GM23338 (cell line): ENCODE measurements around the gene GRIP2. TPM values are rescaled to one million over a fixed set of nuclear protein-coding genes. Genes with fewer than 3 reads are reported as not detected.

Source experiments
- ATAC-seq: fragments of 200-7000 bp; cut with Tn5 transposase; 3 replicates; pipeline ENCODE4 v1.9.1; 2020
- DNase-seq: peaks from one replicate; pipeline ENCODE4 v3.0.0-alpha.2; 2015; ENCODE audit warnings: low spot score
- H2AFZ ChIP-seq: fragments of 200-600 bp; sonication (generic); 2 replicates; pipeline ENCODE4 v1.8.0; 2016; ENCODE audit warnings: antibody characterized with exemption, mild to moderate bottlenecking, moderate library complexity
- H3F3A ChIP-seq: fragments of 200-600 bp; sonication (generic); replicated peaks from 2 replicates; pipeline ENCODE4 v1.8.0; 2017; ENCODE audit warnings: antibody characterized with exemption, mixed run types, low read depth
- H3K27ac ChIP-seq: fragments of 200-600 bp; sonication (generic); 2 replicates; pipeline ENCODE4 v1.6.1; 2016; ENCODE audit warnings: low read depth
- H3K27me3 ChIP-seq: fragments of 200-600 bp; sonication (generic); 2 replicates; pipeline ENCODE4 v1.8.0; 2016; ENCODE audit warnings: mild to moderate bottlenecking, mixed run types, moderate library complexity; ENCODE audit not compliant: insufficient read depth
- H3K36me3 ChIP-seq: fragments of 200-600 bp; sonication (generic); 2 replicates; pipeline ENCODE4 v1.8.0; 2016; ENCODE audit warnings: mild to moderate bottlenecking; ENCODE audit not compliant: insufficient read depth
- H3K4me1 ChIP-seq: fragments of 200-600 bp; sonication (generic); 2 replicates; pipeline ENCODE4 v1.8.0; 2016; ENCODE audit warnings: mild to moderate bottlenecking, moderate library complexity; ENCODE audit not compliant: insufficient read depth
- H3K4me2 ChIP-seq: fragments of 200-600 bp; sonication (generic); 2 replicates; pipeline ENCODE4 v1.7.1; 2017; ENCODE audit warnings: mixed run types
- H3K4me3 ChIP-seq: fragments of 200-600 bp; sonication (generic); 2 replicates; pipeline ENCODE4 v1.6.1; 2016; ENCODE audit warnings: mixed run types
- H3K79me2 ChIP-seq: fragments of 200-600 bp; sonication (generic); replicated peaks from 2 replicates; pipeline ENCODE4 v1.8.0; 2017; ENCODE audit warnings: mild to moderate bottlenecking; ENCODE audit not compliant: insufficient read depth
- H3K9me2 ChIP-seq: fragments of 200-600 bp; sonication (generic); 2 replicates; pipeline ENCODE4 v1.8.0; 2017; ENCODE audit not compliant: insufficient read depth
- H4K20me1 ChIP-seq: fragments of 200-600 bp; sonication (generic); replicated peaks from 2 replicates; pipeline ENCODE4 v1.8.0; 2017; ENCODE audit warnings: mild to moderate bottlenecking; ENCODE audit not compliant: insufficient read depth
- H3K27ac Mint-ChIP-seq: 2 replicates; pipeline ENCODE4 v1.8.0; 2020; ENCODE audit warnings: inconsistent platforms, mild to moderate bottlenecking, moderate library complexity, mixed read lengths
- H3K27me3 Mint-ChIP-seq: 3 replicates; pipeline ENCODE4 v1.8.0; 2022; ENCODE audit warnings: low read depth, mild to moderate bottlenecking, moderate library complexity, mixed read lengths, inconsistent platforms; ENCODE audit not compliant: insufficient read depth, poor library complexity
- H3K36me3 Mint-ChIP-seq: 3 replicates; pipeline ENCODE4 v1.8.0; 2021; ENCODE audit warnings: low read depth, mild to moderate bottlenecking, inconsistent platforms, moderate library complexity, mixed read lengths
- H3K4me1 Mint-ChIP-seq: 3 replicates; pipeline ENCODE4 v1.8.0; 2020; ENCODE audit warnings: mild to moderate bottlenecking, inconsistent platforms, mixed read lengths
- H3K4me3 Mint-ChIP-seq: 3 replicates; pipeline ENCODE4 v1.8.0; 2021; ENCODE audit warnings: moderate library complexity, mild to moderate bottlenecking, inconsistent platforms, mixed read lengths
- H3K9me3 Mint-ChIP-seq: 3 replicates; pipeline ENCODE4 v1.8.0; 2020; ENCODE audit warnings: moderate library complexity, mild to moderate bottlenecking, inconsistent platforms, mixed read lengths
- CREB1 ChIP-seq: fragments of 250-450 bp; sonication (Bioruptor Pico); IDR thresholded peaks from 2 replicates; pipeline ENCODE4 v1.5.0; 2020; ENCODE audit warnings: low read depth, mild to moderate bottlenecking, moderate library complexity
- EZH2 ChIP-seq: fragments of 200-600 bp; sonication (generic); IDR thresholded peaks from one replicate; pipeline ENCODE4 v1.8.0; 2017; ENCODE audit warnings: antibody characterized with exemption, mild to moderate bottlenecking, low read depth; ENCODE audit not compliant: unreplicated experiment
- EZH2phosphoT487 ChIP-seq: fragments of 200-600 bp; sonication (generic); IDR thresholded peaks from one replicate; pipeline ENCODE4 v1.8.1; 2018; ENCODE audit warnings: antibody characterized with exemption; ENCODE audit not compliant: unreplicated experiment
- JUNB ChIP-seq: IDR thresholded peaks from one replicate; pipeline ENCODE4 v1.6.1; 2016; ENCODE audit warnings: antibody characterized with exemption; ENCODE audit not compliant: unreplicated experiment
- NANOG ChIP-seq: IDR thresholded peaks from 2 replicates; pipeline ENCODE4 v1.6.1; 2016; ENCODE audit warnings: antibody characterized with exemption, borderline replicate concordance
- POLR2AphosphoS5 ChIP-seq: IDR thresholded peaks from 2 replicates; pipeline ENCODE4 v1.6.1; 2016; ENCODE audit warnings: antibody characterized with exemption, low read depth
- STAT1 ChIP-seq: IDR thresholded peaks from one replicate; pipeline ENCODE4 v1.6.1; 2016; ENCODE audit warnings: antibody characterized with exemption; ENCODE audit not compliant: unreplicated experiment
- ZNF114 ChIP-seq: fragments of 250-450 bp; sonication (Bioruptor Pico); IDR thresholded peaks from 2 replicates; pipeline ENCODE4 v1.5.0; 2020; ENCODE audit warnings: mild to moderate bottlenecking, moderate library complexity
- ZNF331 ChIP-seq: fragments of 250-450 bp; sonication (Bioruptor Pico); IDR thresholded peaks from 2 replicates; pipeline ENCODE4 v1.5.0; 2020; ENCODE audit warnings: low read depth, mild to moderate bottlenecking, moderate library complexity
- polyA plus RNA-seq: library from polyadenylated mRNA; unstranded; fragments of >200 nt; fragmentation: Nextera tagmentation; extraction: Ambion mirVana; gene quantifications from 2 replicates; pipeline ENCODE4 v1.2.1, GENCODE V29; 2016
- total RNA-seq: library from RNA; depleted of rRNA; stranded (reverse); fragments of >200 nt; shearing (Covaris generic); gene quantifications from 2 replicates; pipeline ENCODE4 v1.2.3, GENCODE V29; 2014
- TF ChIP-seq, protein P1 (sequence below): fragments of 250-450 bp; sonication (Bioruptor Pico); IDR thresholded peaks from 2 replicates; pipeline ENCODE4 v1.5.0; 2020; ENCODE audit warnings: mild to moderate bottlenecking, moderate library complexity
- TF ChIP-seq, protein P2 (sequence below), 2 experiments: fragments of 200-600 bp in 1 of 2; sonication (generic) in 1 of 2; conservative IDR thresholded peaks; 2 replicates each; pipeline versions ENCODE4 v1.5.1 to v1.6.1; 2016 to 2017; ENCODE audit warnings: antibody characterized with exemption in 2 of 2, low read depth in 2 of 2, mild to moderate bottlenecking in 2 of 2, moderate library complexity in 1 of 2
- TF ChIP-seq, protein P3 (sequence below): IDR thresholded peaks from one replicate; pipeline ENCODE4 v1.6.1; 2018; ENCODE audit warnings: antibody characterized with exemption; ENCODE audit not compliant: unreplicated experiment
- TF ChIP-seq, protein P4 (sequence below): IDR thresholded peaks from 2 replicates; pipeline ENCODE4 v1.6.1; 2016; ENCODE audit warnings: antibody characterized with exemption

Gene GRIP2
- total and polyA plus RNA-seq, 2 experiments from 2014 or later, result 3.6 to 5.8 TPM

DNA sequence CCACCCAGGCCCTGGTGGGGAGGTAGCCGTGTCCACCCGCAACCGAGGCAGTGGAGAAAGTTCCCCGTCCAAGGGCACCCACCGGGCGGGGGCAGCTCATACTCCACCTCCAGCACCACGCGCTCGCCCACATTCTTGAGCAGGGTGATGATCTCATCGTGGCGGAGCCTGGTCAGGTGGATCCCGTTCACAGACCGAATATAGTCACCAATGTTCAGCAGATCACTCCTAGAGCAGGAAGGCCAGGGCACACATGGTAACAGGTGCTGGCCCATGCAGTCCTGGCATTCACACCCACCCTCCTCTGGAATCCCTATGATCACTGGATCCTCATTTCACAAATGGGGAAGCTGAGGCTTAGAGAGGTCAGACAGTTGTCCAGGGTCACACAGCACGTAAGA, 15.8 kb downstream of the GRIP2 start:
- Mint-ChIP-seq H3K4me1 (peaks cover 15% of the 10 kb centered on the region), H3K4me3 (no peak overlapping the region), H3K9me3 (no peaks in the 10 kb centered on the region), H3K27ac (no peak overlapping the region), H3K27me3 (peaks cover 13% of the 10 kb centered on the region), H3K36me3 (no peaks in the 10 kb centered on the region)
- no peak overlapping the region for H2AFZ ChIP-seq
- H3K4me1 ChIP-seq, result peaks cover 17% of the 10 kb centered on the region
- H3K9me2 ChIP-seq, result no peaks in the 10 kb centered on the region
- no peak overlapping the region for H3K27ac ChIP-seq
- no peak overlapping the region for H3K4me2 ChIP-seq
- no peaks in the 10 kb centered on the region for H4K20me1 ChIP-seq
- TF ChIP-seq EZH2phosphoT487, result no peak
- TF ChIP-seq, protein P1, sequence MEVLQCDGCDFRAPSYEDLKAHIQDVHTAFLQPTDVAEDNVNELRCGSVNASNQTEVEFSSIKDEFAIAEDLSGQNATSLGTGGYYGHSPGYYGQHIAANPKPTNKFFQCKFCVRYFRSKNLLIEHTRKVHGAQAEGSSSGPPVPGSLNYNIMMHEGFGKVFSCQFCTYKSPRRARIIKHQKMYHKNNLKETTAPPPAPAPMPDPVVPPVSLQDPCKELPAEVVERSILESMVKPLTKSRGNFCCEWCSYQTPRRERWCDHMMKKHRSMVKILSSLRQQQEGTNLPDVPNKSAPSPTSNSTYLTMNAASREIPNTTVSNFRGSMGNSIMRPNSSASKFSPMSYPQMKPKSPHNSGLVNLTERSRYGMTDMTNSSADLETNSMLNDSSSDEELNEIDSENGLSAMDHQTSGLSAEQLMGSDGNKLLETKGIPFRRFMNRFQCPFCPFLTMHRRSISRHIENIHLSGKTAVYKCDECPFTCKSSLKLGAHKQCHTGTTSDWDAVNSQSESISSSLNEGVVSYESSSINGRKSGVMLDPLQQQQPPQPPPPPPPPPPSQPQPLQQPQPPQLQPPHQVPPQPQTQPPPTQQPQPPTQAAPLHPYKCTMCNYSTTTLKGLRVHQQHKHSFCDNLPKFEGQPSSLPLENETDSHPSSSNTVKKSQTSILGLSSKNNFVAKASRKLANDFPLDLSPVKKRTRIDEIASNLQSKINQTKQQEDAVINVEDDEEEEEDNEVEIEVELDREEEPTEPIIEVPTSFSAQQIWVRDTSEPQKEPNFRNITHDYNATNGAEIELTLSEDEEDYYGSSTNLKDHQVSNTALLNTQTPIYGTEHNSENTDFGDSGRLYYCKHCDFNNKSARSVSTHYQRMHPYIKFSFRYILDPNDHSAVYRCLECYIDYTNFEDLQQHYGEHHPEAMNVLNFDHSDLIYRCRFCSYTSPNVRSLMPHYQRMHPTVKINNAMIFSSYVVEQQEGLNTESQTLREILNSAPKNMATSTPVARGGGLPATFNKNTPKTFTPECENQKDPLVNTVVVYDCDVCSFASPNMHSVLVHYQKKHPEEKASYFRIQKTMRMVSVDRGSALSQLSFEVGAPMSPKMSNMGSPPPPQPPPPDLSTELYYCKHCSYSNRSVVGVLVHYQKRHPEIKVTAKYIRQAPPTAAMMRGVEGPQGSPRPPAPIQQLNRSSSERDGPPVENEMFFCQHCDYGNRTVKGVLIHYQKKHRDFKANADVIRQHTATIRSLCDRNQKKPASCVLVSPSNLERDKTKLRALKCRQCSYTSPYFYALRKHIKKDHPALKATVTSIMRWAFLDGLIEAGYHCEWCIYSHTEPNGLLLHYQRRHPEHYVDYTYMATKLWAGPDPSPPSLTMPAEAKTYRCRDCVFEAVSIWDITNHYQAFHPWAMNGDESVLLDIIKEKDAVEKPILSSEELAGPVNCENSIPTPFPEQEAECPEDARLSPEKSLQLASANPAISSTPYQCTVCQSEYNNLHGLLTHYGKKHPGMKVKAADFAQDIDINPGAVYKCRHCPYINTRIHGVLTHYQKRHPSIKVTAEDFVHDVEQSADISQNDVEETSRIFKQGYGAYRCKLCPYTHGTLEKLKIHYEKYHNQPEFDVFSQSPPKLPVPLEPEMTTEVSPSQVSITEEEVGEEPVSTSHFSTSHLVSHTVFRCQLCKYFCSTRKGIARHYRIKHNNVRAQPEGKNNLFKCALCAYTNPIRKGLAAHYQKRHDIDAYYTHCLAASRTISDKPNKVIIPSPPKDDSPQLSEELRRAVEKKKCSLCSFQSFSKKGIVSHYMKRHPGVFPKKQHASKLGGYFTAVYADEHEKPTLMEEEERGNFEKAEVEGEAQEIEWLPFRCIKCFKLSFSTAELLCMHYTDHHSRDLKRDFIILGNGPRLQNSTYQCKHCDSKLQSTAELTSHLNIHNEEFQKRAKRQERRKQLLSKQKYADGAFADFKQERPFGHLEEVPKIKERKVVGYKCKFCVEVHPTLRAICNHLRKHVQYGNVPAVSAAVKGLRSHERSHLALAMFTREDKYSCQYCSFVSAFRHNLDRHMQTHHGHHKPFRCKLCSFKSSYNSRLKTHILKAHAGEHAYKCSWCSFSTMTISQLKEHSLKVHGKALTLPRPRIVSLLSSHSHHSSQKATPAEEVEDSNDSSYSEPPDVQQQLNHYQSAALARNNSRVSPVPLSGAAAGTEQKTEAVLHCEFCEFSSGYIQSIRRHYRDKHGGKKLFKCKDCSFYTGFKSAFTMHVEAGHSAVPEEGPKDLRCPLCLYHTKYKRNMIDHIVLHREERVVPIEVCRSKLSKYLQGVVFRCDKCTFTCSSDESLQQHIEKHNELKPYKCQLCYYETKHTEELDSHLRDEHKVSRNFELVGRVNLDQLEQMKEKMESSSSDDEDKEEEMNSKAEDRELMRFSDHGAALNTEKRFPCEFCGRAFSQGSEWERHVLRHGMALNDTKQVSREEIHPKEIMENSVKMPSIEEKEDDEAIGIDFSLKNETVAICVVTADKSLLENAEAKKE, result no peak
- TF ChIP-seq, protein P2, sequence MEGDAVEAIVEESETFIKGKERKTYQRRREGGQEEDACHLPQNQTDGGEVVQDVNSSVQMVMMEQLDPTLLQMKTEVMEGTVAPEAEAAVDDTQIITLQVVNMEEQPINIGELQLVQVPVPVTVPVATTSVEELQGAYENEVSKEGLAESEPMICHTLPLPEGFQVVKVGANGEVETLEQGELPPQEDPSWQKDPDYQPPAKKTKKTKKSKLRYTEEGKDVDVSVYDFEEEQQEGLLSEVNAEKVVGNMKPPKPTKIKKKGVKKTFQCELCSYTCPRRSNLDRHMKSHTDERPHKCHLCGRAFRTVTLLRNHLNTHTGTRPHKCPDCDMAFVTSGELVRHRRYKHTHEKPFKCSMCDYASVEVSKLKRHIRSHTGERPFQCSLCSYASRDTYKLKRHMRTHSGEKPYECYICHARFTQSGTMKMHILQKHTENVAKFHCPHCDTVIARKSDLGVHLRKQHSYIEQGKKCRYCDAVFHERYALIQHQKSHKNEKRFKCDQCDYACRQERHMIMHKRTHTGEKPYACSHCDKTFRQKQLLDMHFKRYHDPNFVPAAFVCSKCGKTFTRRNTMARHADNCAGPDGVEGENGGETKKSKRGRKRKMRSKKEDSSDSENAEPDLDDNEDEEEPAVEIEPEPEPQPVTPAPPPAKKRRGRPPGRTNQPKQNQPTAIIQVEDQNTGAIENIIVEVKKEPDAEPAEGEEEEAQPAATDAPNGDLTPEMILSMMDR (conservative IDR thresholded peaks at IDR 0.05; ENCODE audit: low read depth in 2 of 2), result no peak
- TF ChIP-seq JUNB, result no peak
- no peak for TF ChIP-seq ZNF114
- TF ChIP-seq, protein P3, sequence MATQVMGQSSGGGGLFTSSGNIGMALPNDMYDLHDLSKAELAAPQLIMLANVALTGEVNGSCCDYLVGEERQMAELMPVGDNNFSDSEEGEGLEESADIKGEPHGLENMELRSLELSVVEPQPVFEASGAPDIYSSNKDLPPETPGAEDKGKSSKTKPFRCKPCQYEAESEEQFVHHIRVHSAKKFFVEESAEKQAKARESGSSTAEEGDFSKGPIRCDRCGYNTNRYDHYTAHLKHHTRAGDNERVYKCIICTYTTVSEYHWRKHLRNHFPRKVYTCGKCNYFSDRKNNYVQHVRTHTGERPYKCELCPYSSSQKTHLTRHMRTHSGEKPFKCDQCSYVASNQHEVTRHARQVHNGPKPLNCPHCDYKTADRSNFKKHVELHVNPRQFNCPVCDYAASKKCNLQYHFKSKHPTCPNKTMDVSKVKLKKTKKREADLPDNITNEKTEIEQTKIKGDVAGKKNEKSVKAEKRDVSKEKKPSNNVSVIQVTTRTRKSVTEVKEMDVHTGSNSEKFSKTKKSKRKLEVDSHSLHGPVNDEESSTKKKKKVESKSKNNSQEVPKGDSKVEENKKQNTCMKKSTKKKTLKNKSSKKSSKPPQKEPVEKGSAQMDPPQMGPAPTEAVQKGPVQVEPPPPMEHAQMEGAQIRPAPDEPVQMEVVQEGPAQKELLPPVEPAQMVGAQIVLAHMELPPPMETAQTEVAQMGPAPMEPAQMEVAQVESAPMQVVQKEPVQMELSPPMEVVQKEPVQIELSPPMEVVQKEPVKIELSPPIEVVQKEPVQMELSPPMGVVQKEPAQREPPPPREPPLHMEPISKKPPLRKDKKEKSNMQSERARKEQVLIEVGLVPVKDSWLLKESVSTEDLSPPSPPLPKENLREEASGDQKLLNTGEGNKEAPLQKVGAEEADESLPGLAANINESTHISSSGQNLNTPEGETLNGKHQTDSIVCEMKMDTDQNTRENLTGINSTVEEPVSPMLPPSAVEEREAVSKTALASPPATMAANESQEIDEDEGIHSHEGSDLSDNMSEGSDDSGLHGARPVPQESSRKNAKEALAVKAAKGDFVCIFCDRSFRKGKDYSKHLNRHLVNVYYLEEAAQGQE, result no peak
- TF ChIP-seq POLR2AphosphoS5, result no peak
- TF ChIP-seq, protein P4, sequence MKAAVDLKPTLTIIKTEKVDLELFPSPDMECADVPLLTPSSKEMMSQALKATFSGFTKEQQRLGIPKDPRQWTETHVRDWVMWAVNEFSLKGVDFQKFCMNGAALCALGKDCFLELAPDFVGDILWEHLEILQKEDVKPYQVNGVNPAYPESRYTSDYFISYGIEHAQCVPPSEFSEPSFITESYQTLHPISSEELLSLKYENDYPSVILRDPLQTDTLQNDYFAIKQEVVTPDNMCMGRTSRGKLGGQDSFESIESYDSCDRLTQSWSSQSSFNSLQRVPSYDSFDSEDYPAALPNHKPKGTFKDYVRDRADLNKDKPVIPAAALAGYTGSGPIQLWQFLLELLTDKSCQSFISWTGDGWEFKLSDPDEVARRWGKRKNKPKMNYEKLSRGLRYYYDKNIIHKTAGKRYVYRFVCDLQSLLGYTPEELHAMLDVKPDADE, result no peak
- TF ChIP-seq NANOG, result no peak
- TF ChIP-seq EZH2, result no peak
- TF ChIP-seq ZNF331 (CRISPR knock-in tag), result no peak
- no peak for TF ChIP-seq STAT1
- TF ChIP-seq CREB1, result no peak
- no peaks in the 10 kb centered on the region for H3K36me3 ChIP-seq
- ATAC-seq (no peak), DNase-seq (no peak)
- no peak overlapping the region for H3K4me3 ChIP-seq
- no peaks in the 10 kb centered on the region for H3K27me3 ChIP-seq
- no peaks in the 10 kb centered on the region for H3K79me2 ChIP-seq
- H3F3A ChIP-seq, result no peaks in the 10 kb centered on the region
